SU-DHL-6 (cell line): ENCODE measurements around the gene PLCZ1.

Experiments used
- H2AFZ ChIP-seq: fragments of 200-600 bp; sonication (generic); 2 replicates; pipeline ENCODE4 v1.6.1; 2014; ENCODE audit warnings: low read depth, mild to moderate bottlenecking, moderate library complexity, mixed read lengths, antibody characterized with exemption, low read length; ENCODE audit not compliant: severe bottlenecking
- H3F3A ChIP-seq: fragments of 200-600 bp; shearing (Covaris generic); 2 replicates; pipeline ENCODE4 v1.6.0; 2016; ENCODE audit warnings: antibody characterized with exemption, mild to moderate bottlenecking; ENCODE audit not compliant: insufficient read depth
- H3K27ac ChIP-seq: fragments of 200-600 bp; sonication (generic); 2 replicates; pipeline ENCODE4 v1.5.1; 2016; ENCODE audit warnings: low read depth, mild to moderate bottlenecking, low read length, moderate library complexity, mixed read lengths
- H3K27me3 ChIP-seq: fragments of 200-600 bp; sonication (generic), shearing (Covaris generic); 2 replicates; pipeline ENCODE4 v1.6.0; 2014; ENCODE audit warnings: mild to moderate bottlenecking, low read length
- H3K36me3 ChIP-seq: fragments of 200-600 bp; sonication (generic); 2 replicates; pipeline ENCODE4 v1.6.1; 2014; ENCODE audit warnings: mild to moderate bottlenecking, low read length, mixed read lengths
- H3K4me2 ChIP-seq: fragments of 300-600, 200-600 bp; shearing (Covaris generic), sonication (generic); 2 replicates; pipeline ENCODE4 v1.6.0; 2014; ENCODE audit warnings: low read length, low read depth, mild to moderate bottlenecking; ENCODE audit not compliant: poor library complexity, severe bottlenecking
- H3K4me3 ChIP-seq: fragments of 200-600 bp; sonication (generic); 2 replicates; pipeline ENCODE4 v1.5.1; 2014; ENCODE audit warnings: antibody characterized with exemption, low read length, mild to moderate bottlenecking, mixed read lengths; ENCODE audit not compliant: insufficient read depth, poor library complexity, severe bottlenecking
- H3K79me2 ChIP-seq: fragments of 200-600 bp; sonication (generic); 2 replicates; pipeline ENCODE4 v1.6.1; 2014; ENCODE audit warnings: mild to moderate bottlenecking, low read length, moderate library complexity; ENCODE audit not compliant: insufficient read depth
- H3K9ac ChIP-seq: fragments of 200-600 bp; sonication (generic); 2 replicates; pipeline ENCODE4 v1.7.0; 2014; ENCODE audit warnings: mild to moderate bottlenecking, low read length
- H3K9me2 ChIP-seq: fragments of 200-600 bp; sonication (generic); replicated peaks from 2 replicates; pipeline ENCODE4 v1.6.1; 2014; ENCODE audit warnings: low read length; ENCODE audit not compliant: insufficient read depth
- H3K9me3 ChIP-seq: fragments of 200-600 bp; sonication (generic); 2 replicates; pipeline ENCODE4 v1.6.1; 2014; ENCODE audit warnings: low read length, mixed read lengths; ENCODE audit not compliant: insufficient read depth
- H4K20me1 ChIP-seq: fragments of 200-600 bp; sonication (generic); 2 replicates; pipeline ENCODE4 v1.6.1; 2014; ENCODE audit warnings: low read depth, mild to moderate bottlenecking, antibody characterized with exemption, low read length, moderate library complexity, mixed read lengths
- CTCF ChIP-seq: fragments of 200-600 bp; sonication (generic); IDR thresholded peaks from one replicate; pipeline ENCODE4 v1.5.1; 2017; ENCODE audit warnings: antibody characterized with exemption, mild to moderate bottlenecking, low read length, moderate library complexity; ENCODE audit not compliant: insufficient read depth, poor library complexity, severe bottlenecking
- EZH2phosphoT487 ChIP-seq: fragments of 200-600 bp; sonication (generic), shearing (Covaris generic); conservative IDR thresholded peaks from 2 replicates; pipeline ENCODE4 v1.6.1; 2018; ENCODE audit warnings: mild to moderate bottlenecking, antibody characterized with exemption, low read length, moderate library complexity, mixed read lengths

Gene PLCZ1

DNA sequence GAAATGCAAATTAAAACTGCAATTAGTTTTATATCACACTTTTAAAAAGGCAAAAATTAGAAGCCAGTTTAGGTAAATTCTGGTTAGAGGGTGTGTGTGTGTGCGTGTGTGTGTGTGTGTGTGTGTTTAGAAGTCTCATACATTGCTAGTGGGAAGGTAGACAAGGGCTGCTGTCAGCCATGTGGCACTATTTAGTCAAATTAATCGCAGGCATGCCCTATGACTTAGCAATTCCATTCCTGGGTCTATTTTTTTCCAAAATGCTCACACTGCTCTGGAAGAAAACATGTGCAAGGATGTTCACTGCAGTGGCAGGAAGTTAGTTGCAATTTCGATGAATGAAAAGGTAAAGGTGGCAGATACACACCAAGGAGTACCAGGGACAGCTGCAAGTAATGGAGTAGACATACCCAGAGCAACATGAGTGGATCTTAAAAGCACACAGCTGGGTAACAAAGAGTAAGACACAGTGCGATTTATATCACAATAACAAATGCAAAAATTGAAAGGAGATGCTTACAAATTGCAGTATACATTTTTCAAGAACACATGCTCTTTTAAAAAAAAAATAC lies 11.7 kb upstream of the PLCZ1 start:
- H2AFZ ChIP-seq = no peak overlapping the region
- H3K4me3 ChIP-seq = no peak overlapping the region
- H3K36me3 ChIP-seq = no peaks in the 10 kb centered on the region
- TF ChIP-seq CTCF = no peak
- TF ChIP-seq EZH2phosphoT487 = no peak
- no peaks in the 10 kb centered on the region for H4K20me1 ChIP-seq
- H3K79me2 ChIP-seq = no peaks in the 10 kb centered on the region
- no peaks in the 10 kb centered on the region for H3K9me3 ChIP-seq
- no peak overlapping the region for H3K4me2 ChIP-seq
- no peaks in the 10 kb centered on the region for H3F3A ChIP-seq
- no peaks in the 10 kb centered on the region for H3K9me2 ChIP-seq
- no peaks in the 10 kb centered on the region for H3K27me3 ChIP-seq
- H3K27ac ChIP-seq = no peak overlapping the region
- H3K9ac ChIP-seq = no peak overlapping the region

GRCh38 chr12:18747895-18748294 lies 10.1 kb upstream of the PLCZ1 start:
- Histone ChIP-seq H3K36me3 (no peaks in the 10 kb centered on the region), H3K4me3 (no peak overlapping the region), H3K9me2 (no peaks in the 10 kb centered on the region), H3K27me3 (no peaks in the 10 kb centered on the region), H4K20me1 (no peaks in the 10 kb centered on the region), H3K9me3 (no peaks in the 10 kb centered on the region), H3K79me2 (no peaks in the 10 kb centered on the region), H2AFZ (no peak overlapping the region), H3F3A (no peaks in the 10 kb centered on the region), H3K9ac (no peak overlapping the region), H3K4me2 (no peak overlapping the region), H3K27ac (no peak overlapping the region)
- TF ChIP-seq EZH2phosphoT487 (no peak), CTCF (no peak)

DNA sequence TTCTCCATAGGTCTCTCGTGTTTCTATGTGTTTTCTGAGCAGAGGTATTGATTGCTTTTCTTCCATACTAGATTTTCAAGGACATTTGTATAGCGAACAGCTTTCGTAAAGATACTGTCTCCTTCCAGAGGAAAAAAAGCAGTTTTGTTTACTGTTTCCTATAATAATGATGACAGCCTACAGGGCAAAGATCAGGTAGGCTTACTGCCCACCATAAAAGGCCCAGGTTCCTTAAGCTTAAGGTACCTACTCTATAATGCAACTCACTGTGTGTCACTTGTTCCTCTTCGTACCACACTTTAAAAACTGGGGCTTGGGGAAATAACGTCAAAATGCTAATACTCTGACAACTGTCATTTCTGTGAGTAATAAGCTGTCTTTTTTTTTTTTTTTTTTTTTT lies 6.7 kb downstream of the PLCZ1 start:
- no peak for TF ChIP-seq EZH2phosphoT487
- TF ChIP-seq CTCF = no peak
- Histone ChIP-seq H3K4me3 (no peak overlapping the region), H4K20me1 (no peaks in the 10 kb centered on the region), H3K27ac (no peak overlapping the region), H3K36me3 (no peaks in the 10 kb centered on the region), H3K27me3 (no peaks in the 10 kb centered on the region), H2AFZ (no peak overlapping the region), H3F3A (no peaks in the 10 kb centered on the region), H3K4me2 (no peak overlapping the region), H3K9me2 (no peaks in the 10 kb centered on the region), H3K9me3 (peaks cover 5% of the 10 kb centered on the region; the same call in 1 of the 2 replicates), H3K79me2 (no peaks in the 10 kb centered on the region), H3K9ac (no peak overlapping the region)
